DND-41 (cell line): ENCODE data around the gene COG2.

Experiments used
- CTCF ChIP-seq: IDR thresholded peaks from 2 replicates; pipeline ENCODE4 v1.5.1; 2012; ENCODE audit warnings: borderline replicate concordance, low read length, moderate library complexity, mild to moderate bottlenecking; ENCODE audit not compliant: poor library complexity, severe bottlenecking; ENCODE audit errors: extremely low read depth
- EZH2 ChIP-seq: IDR thresholded peaks from 3 replicates; pipeline ENCODE4 v1.6.1; 2012; ENCODE audit warnings: borderline replicate concordance, low read depth, mild to moderate bottlenecking, moderate library complexity, low read length, inconsistent platforms; ENCODE audit not compliant: severe bottlenecking

- TF ChIP-seq CTCF = no peak
- no peak for TF ChIP-seq EZH2
Observed at GRCh38 chr1:230661976-230662375, 19.7 kb downstream of the COG2 start.
